ENCODE data around the gene SCFD2. TPM values are rescaled to one million over a fixed set of nuclear protein-coding genes. Genes with fewer than 3 reads are reported as not detected.
A peak's percentile ranks its signal among the peaks of the same experiment; 100 is the strongest.

The SCFD2 gene
- total and polyA plus RNA-seq, 4 donors: 4.3 to 28.8 (median 7.4) TPM

GRCh38 chr4:52869196-52869595 lies 496.7 kb downstream of the SCFD2 start:
- Histone ChIP-seq H3K4me3 (ENCODE audit: low read depth in 1 of 3, low read length in 3 of 3) (no peak overlapping the region), H3K9me3 (ENCODE audit: control insufficient read depth in 4 of 4, low read length in 3 of 4) (no peaks in the 10 kb centered on the region), H3K9ac (ENCODE audit: low read depth in 1 of 2, low read length in 2 of 2) (no peak overlapping the region), H3K4me1 (ENCODE audit: control insufficient read depth in 4 of 4, insufficient read depth in 4 of 4, low read length in 3 of 4) (peaks cover 0 to 4% (median 2%) of the 10 kb centered on the region in 4 donors), H3K36me3 (ENCODE audit: control insufficient read depth in 4 of 4, insufficient read depth in 3 of 4, low read depth in 1 of 4, low read length in 3 of 4) (peaks cover 0 to 1% (median 0%) of the 10 kb centered on the region in 4 donors), H3K27ac (ENCODE audit: low read depth in 1 of 2, low read length in 2 of 2) (peak overlapping the region in 1 of 2 donors; percentile 3), H3K27me3 (ENCODE audit: control insufficient read depth in 4 of 4, insufficient read depth in 4 of 4, low read length in 3 of 4) (no peaks in the 10 kb centered on the region)
- DNase-seq (ENCODE audit: low spot score): no peak
- WGBS: 84% methylated on average over 12 of the region's 12 CpGs
- TF ChIP-seq RAD21 (IDR thresholded peaks at IDR 0.05) (no peak), FOXA2 (IDR thresholded peaks at IDR 0.05) (no peak), CTCF (IDR thresholded peaks at IDR 0.05; ENCODE audit: low read depth, low read length, missing input control) (no peak), GABPA (IDR thresholded peaks at IDR 0.05 in 1 of 2, conservative IDR thresholded peaks at IDR 0.05 in 1 of 2) (no peak), ZBTB33 (IDR thresholded peaks at IDR 0.05) (no peak), NR2F2 (IDR thresholded peaks at IDR 0.05) (no peak), MAX (IDR thresholded peaks at IDR 0.05) (no peak), JUND (IDR thresholded peaks at IDR 0.05) (no peak), REST (IDR thresholded peaks at IDR 0.05) (no peak), EGR1 (IDR thresholded peaks at IDR 0.05; ENCODE audit: low read depth in 2 of 2) (no peak), SP1 (IDR thresholded peaks at IDR 0.05) (no peak), FOXA1 (IDR thresholded peaks at IDR 0.05) (no peak), ATF3 (IDR thresholded peaks at IDR 0.05) (no peak), HNF4A (conservative IDR thresholded peaks at IDR 0.05) (no peak), YY1 (IDR thresholded peaks at IDR 0.05) (no peak), RXRA (IDR thresholded peaks at IDR 0.05) (no peak), TAF1 (conservative IDR thresholded peaks at IDR 0.05) (no peak), HNF4G (IDR thresholded peaks at IDR 0.05) (no peak)
